ENCODE results near the gene TESMIN.

TESMIN gene

GRCh38 chr11:68782711-68783110 is 31.4 kb upstream of the TESMIN start:
- no peak overlapping the region for H3K4me3 ChIP-seq (ENCODE audit: low read depth, low read length)
- DNase-seq (ENCODE audit: low read depth, low spot score): no peak
- ChIA-PET CTCF (no interaction called here), POLR2A (no interaction called here)
- no peak for TF ChIP-seq CTCF (IDR thresholded peaks at IDR 0.05; ENCODE audit: insufficient read depth, low read length, missing control alignments)

GRCh38 chr11:68780829-68781228 is 29.5 kb upstream of the TESMIN start:
- H3K4me3 ChIP-seq (ENCODE audit: low read depth, low read length): no peak overlapping the region
- CTCF ChIA-PET: interaction anchor here (1.7 kb wide), 1 partner anchor 17 kb away, joined by 4 read pairs; no protein-coding TSS in a partner anchor
- no peak for DNase-seq (ENCODE audit: low read depth, low spot score)
- TF ChIP-seq CTCF (IDR thresholded peaks at IDR 0.05; ENCODE audit: insufficient read depth, low read length, missing control alignments): no peak
- POLR2A ChIA-PET: no interaction called here

- no peak for TF ChIP-seq CTCF (IDR thresholded peaks at IDR 0.05; ENCODE audit: insufficient read depth, low read length, missing control alignments)
- POLR2A ChIA-PET: no interaction called here
- H3K4me3 ChIP-seq (ENCODE audit: low read depth, low read length): no peak overlapping the region
- CTCF ChIA-PET: interaction anchor here (1.9 kb wide), 1 partner anchor 20 kb away, joined by 4 read pairs; no protein-coding TSS in a partner anchor
- no peak for DNase-seq (ENCODE audit: low read depth, low spot score)
Measured at GRCh38 chr11:68778205-68778604, 26.9 kb upstream of the TESMIN start.

GRCh38 chr11:68776442-68777235 is 25.3 kb upstream of the TESMIN start:
- ChIA-PET CTCF (interaction anchor here (1.9 kb wide), 1 partner anchor 21 kb away, joined by 4 read pairs; no protein-coding TSS in a partner anchor), POLR2A (no interaction called here)
- DNase-seq (ENCODE audit: low read depth, low spot score): no peak
- TF ChIP-seq CTCF (IDR thresholded peaks at IDR 0.05; ENCODE audit: insufficient read depth, low read length, missing control alignments): no peak
- no peak overlapping the region for H3K4me3 ChIP-seq (ENCODE audit: low read depth, low read length)

GRCh38 chr11:68775951-68776388 is 24.6 kb upstream of the TESMIN start:
- no peak for DNase-seq (ENCODE audit: low read depth, low spot score)
- TF ChIP-seq CTCF (IDR thresholded peaks at IDR 0.05; ENCODE audit: insufficient read depth, low read length, missing control alignments): no peak
- ChIA-PET POLR2A (no interaction called here), CTCF (no interaction called here)
- H3K4me3 ChIP-seq (ENCODE audit: low read depth, low read length): no peak overlapping the region

GRCh38 chr11:68774194-68774585 is 22.9 kb upstream of the TESMIN start:
- no peak for TF ChIP-seq CTCF (IDR thresholded peaks at IDR 0.05; ENCODE audit: insufficient read depth, low read length, missing control alignments)
- ChIA-PET CTCF (interaction anchor here (0.6 kb wide), 1 partner anchor 110 kb away, joined by 3 read pairs; no protein-coding TSS in a partner anchor), POLR2A (no interaction called here)

More at GRCh38 chr11:68774194-68774585, 22.9 kb upstream of the TESMIN start:
- DNase-seq (ENCODE audit: low read depth, low spot score): no peak
- no peak overlapping the region for H3K4me3 ChIP-seq (ENCODE audit: low read depth, low read length)

Measured in AG04449 (cell line).